T1000 (cell line): Measurements from ENCODE around the gene CCR6.

Experiments
- DNase-seq: peaks from one replicate; lab custom pipeline; 2025; ENCODE audit warnings: mixed read lengths; lab: John Stamatoyannopoulos, UW

Gene CCR6

DNA sequence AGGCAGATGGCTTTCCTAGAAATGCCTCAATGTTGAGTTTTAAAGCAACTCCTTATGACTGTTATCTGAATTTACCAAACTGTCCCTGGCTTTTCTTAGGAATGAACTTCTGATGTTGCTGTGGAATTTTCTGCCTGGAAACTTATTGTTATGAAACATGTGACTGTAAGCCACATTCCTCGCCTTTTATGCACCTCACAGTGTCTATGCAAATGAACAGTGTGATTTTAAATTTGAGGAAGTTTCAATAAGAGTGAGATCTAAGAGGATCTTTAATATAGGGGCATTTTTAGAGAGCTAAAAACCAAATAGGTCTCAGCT is 2.4 kb upstream of the CCR6 start:
- DNase-seq, result no peak

DNA sequence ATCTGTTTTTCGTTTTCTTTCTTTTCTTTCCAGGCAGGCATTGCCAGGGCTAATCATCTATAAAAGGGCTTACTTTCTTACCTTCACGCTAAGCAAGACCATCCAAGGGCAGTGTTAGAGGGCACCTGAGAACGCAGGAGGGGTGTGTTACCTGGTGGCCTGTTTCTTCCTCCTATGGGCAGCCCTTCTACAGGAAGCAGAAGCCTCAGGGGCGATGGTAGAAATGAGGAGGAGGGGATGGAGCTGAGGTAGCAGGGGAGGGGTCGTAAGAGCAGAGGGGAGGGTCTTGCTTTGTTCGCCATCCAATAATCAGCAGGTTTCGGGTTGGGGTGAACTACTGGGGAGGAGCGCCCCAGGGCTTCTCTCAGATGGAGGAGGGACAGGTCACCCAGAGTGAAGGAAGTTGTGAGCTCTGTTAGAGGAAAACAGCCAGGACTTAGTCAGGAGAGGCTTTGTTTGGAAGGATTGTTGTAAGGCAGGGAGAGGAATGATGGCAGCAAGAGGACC is 1.5 kb upstream of the CCR6 start:
- no peak for DNase-seq

- no peak for DNase-seq
Measured at GRCh38 chr6:167122041-167122826, 662 bp upstream of the CCR6 start.

DNA sequence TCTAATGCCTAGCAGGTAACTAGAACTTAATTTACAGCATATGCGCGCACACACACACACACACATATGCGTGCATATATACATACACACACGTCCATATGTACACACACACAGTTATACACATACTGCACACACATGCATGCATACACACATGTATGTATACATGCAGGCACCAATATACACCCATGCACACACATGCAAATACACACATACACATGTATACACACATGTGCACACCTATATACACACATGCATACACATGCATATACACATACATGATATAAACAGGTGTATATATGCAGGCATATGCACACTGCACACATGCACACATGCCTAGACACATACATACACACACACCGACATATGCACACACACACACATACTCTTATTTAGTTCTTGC is 1.9 kb downstream of the CCR6 start:
- DNase-seq, result no peak

GRCh38 chr6:167125410-167125809 is 2.5 kb downstream of the CCR6 start:
- no peak for DNase-seq

- DNase-seq, result no peak
Measured at GRCh38 chr6:167125855-167126349, 3.0 kb downstream of the CCR6 start.

DNA sequence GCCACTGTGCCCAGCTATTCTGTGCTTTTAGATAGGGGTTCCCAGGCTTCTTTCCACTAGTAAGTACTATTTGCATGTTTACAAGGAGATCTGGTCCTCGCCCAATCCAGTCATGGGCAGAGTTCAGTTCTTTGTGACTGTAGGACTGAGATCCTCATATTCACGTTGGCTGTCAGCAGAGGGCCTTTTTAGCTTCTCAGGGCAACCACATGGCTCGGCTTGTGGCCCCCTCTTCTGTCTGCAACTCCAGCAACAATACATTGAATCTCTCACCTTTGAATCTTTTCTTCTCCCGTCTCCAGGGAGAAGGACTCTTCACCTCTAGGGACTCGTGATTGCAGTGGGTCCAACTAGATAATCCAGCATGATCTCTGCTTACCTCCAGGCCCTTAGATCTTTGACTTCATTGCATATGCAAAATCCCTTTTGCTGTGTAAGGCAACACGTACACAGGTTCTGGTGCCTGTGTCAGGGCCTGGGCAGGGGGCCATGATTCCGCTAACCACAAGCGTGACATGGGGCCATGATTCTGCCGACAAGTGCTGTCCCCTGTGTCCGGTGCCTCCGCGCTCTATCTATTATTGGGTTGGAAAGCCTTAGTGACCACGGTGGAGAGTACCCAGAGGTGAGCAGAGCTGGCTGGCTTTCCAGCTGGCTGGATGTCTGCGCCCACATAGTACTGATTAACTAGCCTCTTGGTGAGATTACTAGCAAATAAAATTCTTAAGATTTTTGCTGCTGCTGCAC is 5.1 kb downstream of the CCR6 start:
- no peak for DNase-seq

- DNase-seq, result no peak
Measured at GRCh38 chr6:167129159-167129558, 6.3 kb downstream of the CCR6 start.

GRCh38 chr6:167129562-167129961 is 6.7 kb downstream of the CCR6 start:
- DNase-seq, result no peak

GRCh38 chr6:167130008-167130677 is 7.2 kb downstream of the CCR6 start:
- DNase-seq, result no peak

DNA sequence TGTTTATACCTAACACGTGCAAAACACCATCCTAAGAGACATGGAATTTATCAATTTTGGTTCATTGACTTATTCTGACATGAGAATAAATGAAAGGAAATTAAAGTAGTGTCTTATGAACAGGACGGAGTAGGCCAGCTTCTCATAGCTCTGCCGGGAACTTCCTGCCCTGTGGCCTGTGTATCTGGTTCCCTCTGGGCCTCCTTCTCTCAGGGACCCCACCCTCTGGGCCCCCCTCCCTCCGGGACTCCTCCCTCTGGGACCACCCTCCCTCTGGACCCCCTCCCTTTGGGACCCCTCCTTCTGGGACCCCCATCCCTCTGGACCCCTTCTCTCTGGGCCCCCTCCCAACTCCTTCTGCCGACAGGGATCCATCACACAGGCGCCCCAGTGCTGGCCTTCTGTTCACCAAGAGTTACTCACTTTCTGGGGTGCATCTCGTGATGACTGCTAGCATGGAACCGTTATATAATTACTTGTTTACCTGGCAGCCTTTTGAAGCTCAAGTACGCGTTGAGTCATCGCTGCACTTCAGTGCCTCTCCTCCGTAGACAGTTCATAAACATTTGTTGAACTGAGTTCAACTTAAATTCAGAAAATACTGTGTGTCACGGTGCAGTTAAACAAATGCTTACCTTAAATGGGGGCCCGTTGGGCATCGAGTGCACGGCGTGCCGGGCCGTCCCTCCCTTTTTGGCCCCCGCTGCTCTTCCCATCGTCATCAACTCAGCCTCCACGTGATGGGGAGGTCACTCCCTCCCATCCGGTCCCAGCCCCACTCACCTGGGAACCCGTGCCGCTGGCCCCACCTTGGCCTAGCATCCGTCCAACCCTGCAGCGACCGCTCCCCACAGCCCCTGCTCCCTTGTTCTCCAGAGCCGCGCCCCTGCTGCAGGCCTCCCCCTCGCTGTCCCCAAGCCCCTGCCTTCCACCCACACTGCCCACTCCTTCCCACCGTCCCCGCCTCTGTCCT is 8.1 kb downstream of the CCR6 start:
- no peak for DNase-seq

GRCh38 chr6:167134448-167135328 is 11.8 kb downstream of the CCR6 start:
- DNase-seq, result no peak

GRCh38 chr6:167136376-167136775 is 13.5 kb downstream of the CCR6 start:
- no peak for DNase-seq

DNA sequence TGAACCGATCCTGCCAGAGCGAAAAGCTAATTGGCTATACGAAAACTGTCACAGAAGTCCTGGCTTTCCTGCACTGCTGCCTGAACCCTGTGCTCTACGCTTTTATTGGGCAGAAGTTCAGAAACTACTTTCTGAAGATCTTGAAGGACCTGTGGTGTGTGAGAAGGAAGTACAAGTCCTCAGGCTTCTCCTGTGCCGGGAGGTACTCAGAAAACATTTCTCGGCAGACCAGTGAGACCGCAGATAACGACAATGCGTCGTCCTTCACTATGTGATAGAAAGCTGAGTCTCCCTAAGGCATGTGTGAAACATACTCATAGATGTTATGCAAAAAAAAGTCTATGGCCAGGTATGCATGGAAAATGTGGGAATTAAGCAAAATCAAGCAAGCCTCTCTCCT is 14.2 kb downstream of the CCR6 start:
- DNase-seq, result no peak

DNA sequence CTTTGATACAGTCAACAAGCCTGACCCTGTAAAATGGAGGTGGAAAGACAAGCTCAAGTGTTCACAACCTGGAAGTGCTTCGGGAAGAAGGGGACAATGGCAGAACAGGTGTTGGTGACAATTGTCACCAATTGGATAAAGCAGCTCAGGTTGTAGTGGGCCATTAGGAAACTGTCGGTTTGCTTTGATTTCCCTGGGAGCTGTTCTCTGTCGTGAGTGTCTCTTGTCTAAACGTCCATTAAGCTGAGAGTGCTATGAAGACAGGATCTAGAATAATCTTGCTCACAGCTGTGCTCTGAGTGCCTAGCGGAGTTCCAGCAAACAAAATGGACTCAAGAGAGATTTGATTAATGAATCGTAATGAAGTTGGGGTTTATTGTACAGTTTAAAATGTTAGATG is 15.0 kb downstream of the CCR6 start:
- DNase-seq, result no peak

- no peak for DNase-seq
Measured at GRCh38 chr6:167139761-167140160, 16.9 kb downstream of the CCR6 start.

DNA sequence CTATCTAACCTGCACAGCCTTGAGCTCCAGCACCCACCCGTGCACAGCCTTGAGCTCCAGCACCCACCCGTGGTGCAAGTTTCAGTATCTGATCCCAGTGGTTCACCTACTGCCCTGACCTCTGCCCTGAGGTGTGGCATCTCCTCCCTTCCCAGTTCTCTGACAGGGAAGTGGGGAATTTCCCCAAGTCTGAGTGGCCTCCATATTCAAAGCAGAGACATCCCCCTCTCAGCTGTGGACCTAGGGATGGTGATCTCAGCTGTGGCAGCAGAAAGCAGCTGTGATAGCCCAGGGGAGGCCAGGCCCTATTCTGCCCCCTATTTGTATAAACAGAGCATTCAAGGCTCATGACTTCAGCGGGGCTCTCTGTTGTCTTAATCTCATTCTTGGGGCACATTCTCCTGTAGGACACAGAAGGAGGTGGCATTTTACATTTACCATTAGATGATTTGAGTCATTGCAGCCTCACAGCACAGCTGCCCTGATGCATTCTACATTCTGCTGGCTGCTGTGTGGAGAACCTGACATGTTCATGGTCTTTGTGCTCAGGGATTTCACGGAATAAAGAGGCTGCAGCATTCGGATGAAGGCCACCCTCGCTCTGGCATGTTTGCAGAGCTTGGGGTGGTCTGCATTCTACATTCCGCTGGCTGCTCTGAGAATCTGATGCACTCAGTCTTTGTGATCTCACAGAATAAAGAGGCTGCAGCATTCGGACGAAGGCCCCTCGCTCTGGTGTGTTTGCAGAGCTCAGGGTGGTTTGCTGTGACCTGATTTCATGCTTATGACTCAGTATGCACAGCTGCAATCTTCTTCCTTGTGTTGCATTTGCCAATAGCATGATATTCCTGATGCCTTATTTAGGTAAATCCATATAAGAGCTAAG is 17.9 kb downstream of the CCR6 start:
- no peak for DNase-seq

- no peak for DNase-seq
Measured at GRCh38 chr6:167141667-167142432, 19.0 kb downstream of the CCR6 start.

GRCh38 chr6:167142433-167142761 is 19.5 kb downstream of the CCR6 start:
- DNase-seq, result no peak
